Caco-2 (cell line): Measurements from ENCODE around the gene LENG8. TPM values are rescaled to one million over a fixed set of nuclear protein-coding genes. Genes with fewer than 3 reads are reported as not detected.

Source experiments
- Bru-seq: library from RNA; stranded (reverse); fragments of 400-500 nt; gene quantifications from one replicate; lab custom pipeline; 2021; lab: Mats Ljungman, UMichigan
- BruChase-seq, 2 experiments: library from RNA; stranded (reverse); fragments of 400-500 nt; gene quantifications; one replicate each; lab custom pipeline; 2021; lab: Mats Ljungman, UMichigan
- BruUV-seq: library from RNA; stranded (reverse); fragments of 400-500 nt; replicated peaks from 2 replicates; lab custom pipeline; 2021; lab: Mats Ljungman, UMichigan
- CTCF ChIA-PET: fragments of 300-600 bp; sonication (Branson Sonifier 250); formaldehyde crosslinking; loops from one replicate; lab custom pipeline; 2022; ENCODE audit warnings: antibody characterized with exemption; lab: Charles Lee
- POLR2A ChIA-PET: fragments of 300-600 bp; sonication (Branson Sonifier 250); formaldehyde crosslinking; loops from one replicate; lab custom pipeline; 2022; ENCODE audit warnings: antibody characterized with exemption; lab: Charles Lee
- DNase-seq, 2 experiments: peaks; one replicate each; pipeline versions ENCODE4 v3.0.0 to v3.0.0-alpha.2; 2020 to 2022
- H3K27me3 ChIP-seq: replicated peaks from 2 replicates; pipeline ENCODE4 v1.6.0; 2011; ENCODE audit warnings: low read length; ENCODE audit not compliant: control insufficient read depth, insufficient read depth
- H3K36me3 ChIP-seq: 2 replicates; pipeline ENCODE4 v1.5.1; 2011; ENCODE audit warnings: low read length; ENCODE audit not compliant: control insufficient read depth, insufficient read depth
- H3K4me1 ChIP-seq: fragments of 250-450 bp; sonication (Bioruptor Pico); 2 replicates; pipeline ENCODE4 v1.5.1; 2020; ENCODE audit warnings: mild to moderate bottlenecking
- H3K4me3 ChIP-seq: 2 replicates; pipeline ENCODE4 v1.5.1; 2011; ENCODE audit warnings: low read depth, mild to moderate bottlenecking, control low read depth, low read length
- H3K9me3 ChIP-seq: fragments of 250-450 bp; sonication (Bioruptor Pico); 2 replicates; pipeline ENCODE4 v1.5.1; 2020; ENCODE audit warnings: mild to moderate bottlenecking, moderate library complexity
- H3K27ac Mint-ChIP-seq: one replicate; pipeline ENCODE4 v1.8.0; 2022; ENCODE audit warnings: mixed read lengths; ENCODE audit not compliant: unreplicated experiment
- H3K27me3 Mint-ChIP-seq: one replicate; pipeline ENCODE4 v1.8.0; 2022; ENCODE audit warnings: mixed read lengths; ENCODE audit not compliant: insufficient read depth, unreplicated experiment
- H3K36me3 Mint-ChIP-seq: one replicate; pipeline ENCODE4 v1.8.0; 2022; ENCODE audit warnings: mild to moderate bottlenecking, mixed read lengths; ENCODE audit not compliant: insufficient read depth, unreplicated experiment
- H3K4me1 Mint-ChIP-seq: one replicate; pipeline ENCODE4 v1.8.0; 2022; ENCODE audit warnings: low read depth, mixed read lengths; ENCODE audit not compliant: unreplicated experiment
- H3K4me3 Mint-ChIP-seq: one replicate; pipeline ENCODE4 v1.8.0; 2022; ENCODE audit warnings: mild to moderate bottlenecking, moderate library complexity, mixed read lengths; ENCODE audit not compliant: unreplicated experiment
- H3K9me3 Mint-ChIP-seq: one replicate; pipeline ENCODE4 v1.8.0; 2022; ENCODE audit warnings: mixed read lengths; ENCODE audit not compliant: unreplicated experiment
- CTCF ChIP-seq, 2 experiments: fragments of 200-600 bp in 1 of 2; IDR thresholded peaks; 1 replicate in 1 of 2; 2 replicates in 1 of 2; pipeline versions ENCODE4 v1.5.1 to v1.8.0; 2011 to 2022; ENCODE audit warnings: antibody characterized with exemption in 1 of 2, control low read depth in 1 of 2, inconsistent platforms in 1 of 2, low read depth in 1 of 2, low read length in 1 of 2, mild to moderate bottlenecking in 1 of 2, moderate library complexity in 1 of 2; ENCODE audit not compliant: insufficient read depth in 1 of 2, severe bottlenecking in 1 of 2, unreplicated experiment in 1 of 2
- intact Hi-C: fragments of 100-400 bp; cut with micrococcal nuclease; formaldehyde crosslinking; loops from one replicate; pipeline ENCODE4 v1.10.0; 2022; ENCODE audit not compliant: unreplicated experiment
- long read RNA-seq: library from polyadenylated mRNA; stranded (forward); transcript quantifications from one replicate; pipeline ENCODE4 v2.0.0, GENCODE V29; 2022
- total RNA-seq: library from RNA; stranded (reverse); gene quantifications from 2 replicates; pipeline ENCODE4 v1.2.3, GENCODE V29; 2022

LENG8 gene
- total RNA-seq (143 and 148 TPM in 2 replicates), Bru-seq, nascent RNA (percentile 86 among the genes with signal in this experiment), BruChase-seq, experiment 1, labeled RNA remaining after a 2-hour chase (percentile 92 among the genes with signal in this experiment), BruChase-seq, experiment 2, labeled RNA remaining after a 6-hour chase (percentile 94 among the genes with signal in this experiment)
- long read RNA-seq, full-length matches to known transcripts = 6 of 59 reads
- long read RNA-seq, partial matches to known transcripts = 13 of 59 reads
- long read RNA-seq, other reads (novel, unspliced or antisense) = 40 of 59 reads

- H3K36me3 ChIP-seq = peaks cover 9% of the 10 kb centered on the region
- no peaks in the 10 kb centered on the region for H3K27me3 Mint-ChIP-seq
- H3K9me3 ChIP-seq = no peaks in the 10 kb centered on the region
- H3K4me3 ChIP-seq = peak within 1 kb of the TSS; percentile 71
- CTCF ChIA-PET = interaction anchor here (0.9 to 1.7 kb wide), 4 partner anchors 9 to 259 kb away, joined by 3 to 12 read pairs (median 3); partner anchors contain the start of genes LENG9 and MBOAT7
- H3K9me3 Mint-ChIP-seq = no peaks in the 10 kb centered on the region
- peak; percentile 97 for DNase-seq
- BruUV-seq = no TSS peak
- intact Hi-C loops = loop anchor here (1.0 kb wide), 1 partner anchor 15 kb away; no protein-coding TSS in a partner anchor
- peaks cover 80% of the 10 kb centered on the region for H3K36me3 Mint-ChIP-seq
- no peak for TF ChIP-seq CTCF (IDR thresholded peaks at IDR 0.05; ENCODE audit: insufficient read depth in 1 of 2, low read depth in 1 of 2, low read length in 1 of 2, severe bottlenecking in 1 of 2, unreplicated experiment in 1 of 2)
- H3K4me1 Mint-ChIP-seq = peaks cover 13% of the 10 kb centered on the region
- peak within 1 kb of the TSS; percentile 92 for H3K4me3 Mint-ChIP-seq
- H3K27ac Mint-ChIP-seq = peak within 1 kb of the TSS; percentile 94
- H3K4me1 ChIP-seq = peaks cover 27% of the 10 kb centered on the region
- POLR2A ChIA-PET = interaction anchor here (0.5 to 1.7 kb wide), 10 partner anchors 9 to 636 kb away, joined by 3 to 48 read pairs (median 4); partner anchors contain the start of genes LENG1, LENG9, MBOAT7 and RDH13
- no peaks in the 10 kb centered on the region for H3K27me3 ChIP-seq
Observed at GRCh38 chr19:54448774-54449700, at the start of gene LENG8. Gene LENG8, plus strand, starts transcription at chr19:54449199. Its CDS starts 2,146 bp downstream, at chr19:54451345.

- Mint-ChIP-seq H3K27ac (no peak overlapping the region), H3K4me3 (no peak overlapping the region), H3K27me3 (peaks cover 10% of the 10 kb centered on the region), H3K36me3 (no peaks in the 10 kb centered on the region), H3K9me3 (no peaks in the 10 kb centered on the region), H3K4me1 (no peaks in the 10 kb centered on the region)
- no peak for TF ChIP-seq CTCF (IDR thresholded peaks at IDR 0.05; ENCODE audit: insufficient read depth in 1 of 2, low read depth in 1 of 2, low read length in 1 of 2, severe bottlenecking in 1 of 2, unreplicated experiment in 1 of 2)
- Histone ChIP-seq H3K9me3 (no peaks in the 10 kb centered on the region), H3K4me1 (no peaks in the 10 kb centered on the region), H3K4me3 (no peak overlapping the region), H3K36me3 (no peaks in the 10 kb centered on the region), H3K27me3 (no peaks in the 10 kb centered on the region)
- BruUV-seq = no TSS peak
- ChIA-PET CTCF (no interaction called here), POLR2A (no interaction called here)
- intact Hi-C loops = no loop called here
- DNase-seq = no peak
Observed at GRCh38 chr19:54400913-54401312, 48.1 kb upstream of the LENG8 start.

DNA sequence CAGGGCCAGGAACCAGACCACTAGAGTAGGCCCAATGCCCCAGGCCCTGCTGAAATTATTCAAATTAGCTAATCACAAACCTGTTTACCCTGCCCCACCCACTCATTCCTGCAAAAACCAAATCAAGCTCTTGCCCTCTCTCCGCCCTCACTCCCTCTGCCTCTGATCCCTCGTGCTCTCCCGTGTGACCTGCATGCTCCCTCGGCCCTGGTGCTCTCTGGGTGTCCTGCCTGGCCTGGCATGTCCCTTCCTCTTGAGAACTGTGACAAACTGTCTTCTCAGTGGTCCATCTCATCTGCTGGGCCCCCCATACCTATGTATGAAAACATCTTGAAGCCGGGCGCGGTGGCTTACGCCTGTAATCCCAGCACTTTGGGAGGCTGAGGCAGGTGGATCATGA is 45.9 kb upstream of the LENG8 start:
- Histone ChIP-seq H3K36me3 (no peaks in the 10 kb centered on the region), H3K4me3 (no peak overlapping the region), H3K27me3 (no peaks in the 10 kb centered on the region), H3K9me3 (peaks cover 10% of the 10 kb centered on the region), H3K4me1 (no peaks in the 10 kb centered on the region)
- Mint-ChIP-seq H3K9me3 (peaks cover 7% of the 10 kb centered on the region), H3K27me3 (peaks cover 13% of the 10 kb centered on the region), H3K27ac (no peak overlapping the region), H3K36me3 (peaks cover 1% of the 10 kb centered on the region), H3K4me1 (no peaks in the 10 kb centered on the region), H3K4me3 (no peak overlapping the region)
- TF ChIP-seq CTCF (IDR thresholded peaks at IDR 0.05; ENCODE audit: insufficient read depth in 1 of 2, low read depth in 1 of 2, low read length in 1 of 2, severe bottlenecking in 1 of 2, unreplicated experiment in 1 of 2) = no peak
- ChIA-PET POLR2A (interaction anchor here (0.6 kb wide), 1 partner anchor 593 kb away, joined by 4 read pairs; no protein-coding TSS in a partner anchor), CTCF (interaction anchor here (1.4 kb wide), 1 partner anchor 12 kb away, joined by 3 read pairs; no protein-coding TSS in a partner anchor)
- DNase-seq = no peak
- BruUV-seq = no TSS peak
- intact Hi-C loops = no loop called here
